Spleen (tissue), 7 donors: Measurements from ENCODE around the gene GAB1.

Experiments
- POLR2A ChIP-seq, 3 donors: fragments of 450-650 bp; IDR thresholded peaks; one replicate each; pipeline ENCODE4 v1.5.1; 2017; ENCODE audit warnings: antibody characterized with exemption in 3 of 3, mild to moderate bottlenecking in 1 of 3
- POLR2AphosphoS5 ChIP-seq, 3 donors: sonication (generic); formaldehyde crosslinking; IDR thresholded peaks; one replicate each; pipeline ENCODE4 v1.5.1; 2017; ENCODE audit warnings: antibody characterized with exemption in 3 of 3
- TF ChIP-seq, protein P1 (sequence below), 11 experiments: fragments of 200-600 bp in 7 of 11; fragments of 450-650 bp in 4 of 11; sonication (generic) in 4 of 11; IDR thresholded peaks in 8 of 11; conservative IDR thresholded peaks in 3 of 11; 1 replicate in 7 of 11; 2 replicates in 4 of 11; pipeline versions ENCODE4 v1.4.0 to v1.8.0; 2016 to 2021; ENCODE audit warnings: antibody characterized with exemption in 11 of 11, inconsistent platforms in 4 of 11, mild to moderate bottlenecking in 1 of 11
- donor health status: DM: no; HTN: no; CAD: no; lungs with moderate emphysema.
- donor health status: DM: no; HTN: no; CAD: no.
- donor health status: DM: no; HTN: no; CAD: no.

DNA sequence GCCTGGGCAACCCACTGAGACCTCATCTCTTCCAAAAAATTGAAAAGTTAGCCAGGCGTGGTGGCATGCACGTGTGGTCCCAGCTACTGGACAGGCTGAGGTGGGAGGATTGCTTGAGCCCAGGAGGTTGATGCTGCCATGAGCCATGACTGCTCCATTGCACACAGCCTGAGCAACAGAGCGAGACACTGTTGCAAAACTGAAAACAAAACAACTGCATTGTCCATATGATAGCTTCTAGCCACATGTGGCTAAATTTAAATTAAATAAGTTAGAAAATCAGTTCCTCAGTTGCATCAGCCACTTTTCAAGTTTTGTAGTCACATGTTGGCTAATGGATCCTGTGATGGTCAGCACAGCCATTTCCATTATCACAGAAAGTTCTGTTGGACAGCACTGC lies 67.9 kb downstream of the GAB1 start:
- TF ChIP-seq, protein P1, sequence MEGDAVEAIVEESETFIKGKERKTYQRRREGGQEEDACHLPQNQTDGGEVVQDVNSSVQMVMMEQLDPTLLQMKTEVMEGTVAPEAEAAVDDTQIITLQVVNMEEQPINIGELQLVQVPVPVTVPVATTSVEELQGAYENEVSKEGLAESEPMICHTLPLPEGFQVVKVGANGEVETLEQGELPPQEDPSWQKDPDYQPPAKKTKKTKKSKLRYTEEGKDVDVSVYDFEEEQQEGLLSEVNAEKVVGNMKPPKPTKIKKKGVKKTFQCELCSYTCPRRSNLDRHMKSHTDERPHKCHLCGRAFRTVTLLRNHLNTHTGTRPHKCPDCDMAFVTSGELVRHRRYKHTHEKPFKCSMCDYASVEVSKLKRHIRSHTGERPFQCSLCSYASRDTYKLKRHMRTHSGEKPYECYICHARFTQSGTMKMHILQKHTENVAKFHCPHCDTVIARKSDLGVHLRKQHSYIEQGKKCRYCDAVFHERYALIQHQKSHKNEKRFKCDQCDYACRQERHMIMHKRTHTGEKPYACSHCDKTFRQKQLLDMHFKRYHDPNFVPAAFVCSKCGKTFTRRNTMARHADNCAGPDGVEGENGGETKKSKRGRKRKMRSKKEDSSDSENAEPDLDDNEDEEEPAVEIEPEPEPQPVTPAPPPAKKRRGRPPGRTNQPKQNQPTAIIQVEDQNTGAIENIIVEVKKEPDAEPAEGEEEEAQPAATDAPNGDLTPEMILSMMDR (IDR thresholded peaks at IDR 0.05 in 8 of 11, conservative IDR thresholded peaks at IDR 0.05 in 3 of 11): no peak
- no peak for TF ChIP-seq POLR2AphosphoS5 (IDR thresholded peaks at IDR 0.05)
- TF ChIP-seq POLR2A (IDR thresholded peaks at IDR 0.05): no peak
